ENCODE measurements around the gene ANP32E. TPM values are rescaled to one million over a fixed set of nuclear protein-coding genes. Genes with fewer than 3 reads are reported as not detected.

The ANP32E gene
- 41.5 to 53.7 TPM (median 50.5 TPM) in 5 replicates for total RNA-seq (2022; extraction: Qiagen RNA extraction; ENCODE audit: low read depth)

DNA sequence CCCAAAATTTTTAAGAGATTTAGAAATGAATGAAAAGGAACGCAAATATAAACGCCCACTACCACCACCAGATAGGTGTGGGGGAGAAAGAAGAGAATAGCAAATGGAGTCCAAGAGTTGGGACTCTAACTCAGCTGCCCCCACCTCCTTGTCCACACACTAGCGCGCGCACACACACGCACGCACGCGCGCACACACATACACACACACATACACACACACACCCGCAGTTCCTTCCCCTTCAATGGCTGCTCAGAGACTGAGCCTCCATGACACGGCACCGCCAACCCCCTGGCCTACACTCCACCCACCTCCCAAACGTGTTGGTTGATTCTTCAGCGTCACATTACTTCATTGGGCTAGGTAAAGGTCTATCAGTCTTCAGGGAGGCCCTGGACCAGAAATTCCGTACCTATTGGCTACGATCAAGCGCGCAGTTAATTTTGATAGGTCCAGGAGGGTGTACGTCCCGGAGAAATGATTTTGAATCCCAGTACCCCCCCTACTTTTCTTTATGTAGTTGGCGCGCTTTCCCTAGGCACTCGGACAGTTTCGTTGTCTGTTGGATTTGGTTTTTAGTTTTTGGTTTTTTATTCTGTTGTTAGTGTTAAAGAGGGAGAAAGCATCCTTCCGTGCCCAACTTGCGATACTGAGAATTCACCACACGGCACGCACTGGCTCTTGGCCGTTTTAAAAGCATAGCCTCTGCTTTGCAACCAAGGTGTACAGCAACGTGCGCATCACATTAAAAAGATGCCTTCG, at the start of gene ANP32E:
TSS of gene ANP32E (minus strand) at position 261 of the 762 bp plus-strand sequence. CDS start 326 bp downstream, outside the sequence.

DNA sequence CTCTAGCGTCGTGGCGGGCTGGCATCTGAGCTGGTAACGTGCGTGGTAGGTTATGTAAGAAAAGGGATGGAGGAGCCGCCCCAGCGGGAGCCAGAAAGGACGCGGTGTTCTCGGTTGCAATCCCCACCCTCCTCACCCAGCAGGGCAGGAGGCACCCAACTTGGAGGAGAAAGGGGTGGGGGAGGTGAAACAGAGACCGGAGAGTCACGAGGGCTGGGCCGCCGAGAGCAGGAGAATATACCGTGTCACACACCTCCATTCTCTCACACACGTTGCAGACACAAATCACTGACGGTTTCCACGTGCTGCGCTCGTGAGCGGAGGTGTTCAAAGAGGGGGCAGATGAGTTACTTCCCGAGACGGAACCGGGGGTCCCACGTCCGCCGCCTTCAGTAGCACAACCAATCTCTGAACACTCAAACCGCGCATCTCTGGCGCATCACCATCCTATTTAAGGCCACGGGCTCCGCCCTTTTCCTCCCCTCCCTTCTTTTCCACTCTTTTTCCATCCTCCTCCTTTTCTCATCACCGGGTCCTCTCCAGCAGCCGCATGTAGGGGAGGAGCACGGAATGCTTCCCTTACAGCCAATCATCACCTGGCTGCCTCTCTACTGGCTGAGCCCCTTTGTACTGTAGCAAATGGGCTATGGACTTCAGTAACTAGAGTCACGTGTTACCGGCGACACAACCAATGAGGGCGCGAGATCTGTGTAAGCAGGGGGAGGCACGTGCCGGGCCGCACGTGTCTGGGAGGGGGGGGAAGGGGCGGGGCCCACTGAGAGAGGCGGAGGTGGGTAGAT, 46.0 kb upstream of the ANP32E start, which contains the start of gene CIART:
TSS of gene CIART (plus strand) at position 797 of the 800 bp plus-strand sequence. CDS start 714 bp downstream, outside the sequence.

DNA sequence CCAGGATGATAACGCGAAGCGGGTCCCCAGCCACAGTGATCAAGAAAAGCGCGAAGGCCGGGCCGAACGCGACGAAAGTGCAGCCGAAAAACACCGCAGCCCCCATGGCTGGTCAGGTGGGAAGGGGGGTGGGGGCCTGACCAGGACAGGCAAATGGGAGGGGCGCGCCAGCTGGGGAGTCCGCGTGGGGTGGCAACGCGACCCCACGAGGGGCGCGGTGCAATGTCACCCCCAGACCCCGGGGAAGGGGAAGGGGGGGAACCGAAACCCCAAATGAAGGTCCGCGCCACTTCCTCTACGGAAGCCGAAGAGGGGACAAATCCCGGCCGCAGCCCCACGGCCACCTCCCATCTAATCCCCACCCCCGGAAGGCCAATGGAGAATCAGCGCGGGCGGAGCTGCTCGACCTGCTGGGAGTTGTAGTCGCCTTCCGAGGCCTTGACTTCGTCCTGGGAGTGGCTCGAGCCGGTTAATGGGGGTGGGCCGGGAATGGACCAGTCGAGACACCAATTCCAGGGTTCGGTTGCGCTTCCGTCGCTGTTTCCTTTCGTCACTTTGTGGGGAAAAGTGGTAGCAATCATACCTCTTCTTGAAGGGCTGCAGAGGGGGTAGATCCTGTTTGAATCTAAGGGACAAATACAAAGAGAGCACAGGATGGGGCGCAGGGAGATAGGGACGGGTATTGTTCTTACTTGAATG, 32.9 kb upstream of the ANP32E start, which contains the start of gene APH1A:
TSS of gene APH1A (minus strand) at position 312 of the 699 bp plus-strand sequence. CDS start at position 106, 206 bp downstream.

DNA sequence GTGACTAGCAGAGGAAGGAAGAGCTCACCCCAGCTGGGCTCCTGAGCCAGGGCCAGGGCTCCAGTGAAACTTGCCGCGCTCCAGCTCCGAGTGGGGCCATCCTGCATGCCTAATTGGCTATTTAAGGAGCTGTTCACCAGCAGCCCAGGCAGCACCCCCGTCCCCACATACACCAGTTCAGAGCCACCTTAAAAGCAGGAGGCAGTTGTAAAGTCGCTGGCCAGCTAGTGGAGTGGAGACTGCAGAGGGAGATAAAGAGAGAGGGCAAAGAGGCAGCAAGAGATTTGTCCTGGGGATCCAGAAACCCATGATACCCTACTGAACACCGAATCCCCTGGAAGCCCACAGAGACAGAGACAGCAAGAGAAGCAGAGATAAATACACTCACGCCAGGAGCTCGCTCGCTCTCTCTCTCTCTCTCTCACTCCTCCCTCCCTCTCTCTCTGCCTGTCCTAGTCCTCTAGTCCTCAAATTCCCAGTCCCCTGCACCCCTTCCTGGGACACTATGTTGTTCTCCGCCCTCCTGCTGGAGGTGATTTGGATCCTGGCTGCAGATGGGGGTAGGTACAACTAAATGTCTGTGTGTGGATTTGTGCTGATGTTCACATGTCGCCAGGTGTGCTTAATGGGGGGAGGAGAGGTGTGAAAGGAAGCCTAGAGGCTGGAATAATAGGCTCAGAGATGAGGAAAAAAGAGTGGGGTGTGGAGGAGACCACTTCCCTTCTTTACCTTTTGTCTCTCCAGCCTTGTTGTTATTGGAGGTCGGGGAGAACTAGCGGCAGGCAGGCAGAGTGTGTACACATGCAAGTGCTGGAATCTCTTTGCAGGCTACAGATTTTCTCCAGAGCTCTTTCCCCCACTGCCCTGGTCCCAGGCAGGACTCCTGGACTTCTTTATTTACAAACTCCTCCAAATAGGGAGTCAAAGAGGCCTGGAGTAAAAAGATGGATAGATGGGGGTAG, 22.0 kb upstream of the ANP32E start, which contains the start of gene CA14:
TSS of gene CA14 (plus strand) at position 151 of the 962 bp plus-strand sequence. CDS start at position 506, 355 bp downstream.

Other genes with a start within 250 kb of the ANP32E start
- 9.7 to 15.6 TPM (median 13.2 TPM) in 5 replicates for gene OTUD7B, start 225.4 kb downstream of the ANP32E start, total RNA-seq (2022; extraction: Qiagen RNA extraction; ENCODE audit: low read depth)
- gene VPS45, start 168.3 kb downstream of the ANP32E start, total RNA-seq (2022; extraction: Qiagen RNA extraction; ENCODE audit: low read depth), result 13.7 to 18.7 TPM (median 17.0 TPM) in 5 replicates
- gene PLEKHO1, start 86.2 kb downstream of the ANP32E start, total RNA-seq (2022; extraction: Qiagen RNA extraction; ENCODE audit: low read depth), result 8.8 to 10.2 TPM (median 9.8 TPM) in 5 replicates
- not detected in 5 replicates for gene CA14, start 21.7 kb upstream of the ANP32E start, total RNA-seq (2022; extraction: Qiagen RNA extraction; ENCODE audit: low read depth)
- gene APH1A, start 32.9 kb upstream of the ANP32E start, total RNA-seq (2022; extraction: Qiagen RNA extraction; ENCODE audit: low read depth), result 129 to 138 TPM (median 132 TPM) in 5 replicates
- gene C1orf54, start 36.7 kb upstream of the ANP32E start, total RNA-seq (2022; extraction: Qiagen RNA extraction; ENCODE audit: low read depth), result 0.18 to 0.44 TPM (median 0.25 TPM) in 4 of 5 replicates, not detected in the other
- gene CIART, start 46.4 kb upstream of the ANP32E start, total RNA-seq (2022; extraction: Qiagen RNA extraction; ENCODE audit: low read depth), result 0.30 to 0.55 TPM (median 0.53 TPM) in 5 replicates
- 79.5 to 91.7 TPM (median 80.4 TPM) in 5 replicates for gene MRPS21, start 57.7 kb upstream of the ANP32E start, total RNA-seq (2022; extraction: Qiagen RNA extraction; ENCODE audit: low read depth)
- gene PRPF3, start 85.4 kb upstream of the ANP32E start, total RNA-seq (2022; extraction: Qiagen RNA extraction; ENCODE audit: low read depth), result 50.2 to 63.2 TPM (median 58.2 TPM) in 5 replicates
- 14.1 to 17.5 TPM (median 16.5 TPM) in 5 replicates for gene RPRD2, start 128.0 kb upstream of the ANP32E start, total RNA-seq (2022; extraction: Qiagen RNA extraction; ENCODE audit: low read depth)